GM10266 (cell line): ENCODE data around the gene KCNT2.

Experiments used
- DNase-seq: peaks from one replicate; pipeline ENCODE4 v3.0.0; 2012; ENCODE audit errors: extremely low spot score
- CTCF ChIP-seq: IDR thresholded peaks from 2 replicates; pipeline ENCODE4 v1.5.1; 2012; ENCODE audit warnings: mild to moderate bottlenecking, low read depth; ENCODE audit not compliant: control insufficient read depth, insufficient read depth; ENCODE audit errors: missing control alignments

Gene KCNT2

GRCh38 chr1:196593955-196594354 is 14.3 kb downstream of the KCNT2 start:
- no peak for TF ChIP-seq CTCF
- no peak for DNase-seq

DNA sequence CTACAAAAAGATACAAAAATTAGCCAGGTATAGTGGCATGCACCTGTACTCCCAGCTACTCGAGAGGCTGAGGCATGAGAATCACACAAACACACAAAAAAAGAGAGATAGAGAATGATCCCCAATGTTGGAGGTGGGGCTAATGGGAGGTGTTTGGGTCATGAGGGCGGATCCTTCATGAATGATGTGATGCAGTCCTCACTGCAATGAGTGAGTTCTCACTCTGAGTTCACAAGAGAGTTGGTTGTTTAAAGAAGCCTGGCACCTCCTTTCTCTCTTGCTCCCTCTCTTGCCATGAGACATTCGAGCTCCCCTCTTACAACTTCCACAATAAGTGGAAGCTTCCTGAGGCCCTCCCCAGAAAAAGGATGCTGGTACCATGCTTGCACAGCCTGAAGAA is 17.3 kb downstream of the KCNT2 start:
- no peak for DNase-seq
- TF ChIP-seq CTCF = no peak

DNA sequence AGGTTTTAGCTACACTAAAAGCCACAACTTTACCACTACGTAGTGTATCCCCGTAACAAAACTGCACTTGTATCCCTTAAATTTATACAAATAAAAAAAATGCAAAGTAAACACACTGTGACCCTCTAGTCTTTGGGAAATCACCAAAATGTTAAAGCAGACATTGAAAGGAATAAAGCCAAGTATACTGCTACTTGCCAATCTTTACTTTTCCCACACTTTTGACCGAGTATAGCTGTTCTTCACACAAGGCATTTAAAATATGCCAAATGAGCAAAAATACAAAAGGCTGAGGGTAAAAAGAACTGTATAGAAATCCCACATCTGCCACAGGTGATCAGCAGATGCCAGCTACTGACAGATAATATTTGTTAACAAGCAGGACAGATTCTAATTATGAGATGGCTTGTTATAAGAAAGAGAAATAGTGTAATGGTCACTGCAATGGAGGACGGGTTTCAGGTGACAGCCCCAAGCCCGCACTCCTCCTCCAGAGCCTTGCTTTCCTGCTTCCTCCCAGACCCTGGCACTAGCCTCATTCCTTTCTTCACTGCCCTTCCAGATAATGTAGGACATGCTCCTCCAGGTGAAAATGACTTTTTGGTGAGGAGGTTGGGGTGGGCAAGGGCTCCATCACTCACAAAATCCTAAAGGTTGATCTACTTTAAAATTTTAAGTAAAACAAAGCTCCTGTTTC is 18.1 kb downstream of the KCNT2 start:
- TF ChIP-seq CTCF = no peak
- no peak for DNase-seq

DNA sequence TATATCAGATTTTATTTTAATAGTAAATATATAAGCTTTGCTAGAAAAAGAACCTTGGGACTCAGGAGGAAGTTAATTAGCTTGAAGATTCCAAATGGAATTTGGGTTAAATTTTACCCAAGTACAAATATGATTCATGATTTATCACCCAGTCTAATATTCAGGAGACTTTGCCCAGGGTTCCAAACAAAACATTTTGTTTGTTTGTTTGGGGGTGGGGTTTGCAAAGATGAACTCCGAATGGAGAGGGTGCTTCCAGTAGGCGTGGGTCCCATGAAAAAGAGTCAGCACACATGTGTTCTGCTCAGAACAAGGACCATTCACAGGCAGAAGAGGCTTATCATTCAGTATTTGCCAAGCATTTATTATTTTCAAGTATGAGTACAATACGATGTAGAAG is 23.5 kb downstream of the KCNT2 start:
- no peak for DNase-seq
- no peak for TF ChIP-seq CTCF

GRCh38 chr1:196577386-196577785 is 30.9 kb downstream of the KCNT2 start:
- DNase-seq = no peak
- TF ChIP-seq CTCF = no peak

DNA sequence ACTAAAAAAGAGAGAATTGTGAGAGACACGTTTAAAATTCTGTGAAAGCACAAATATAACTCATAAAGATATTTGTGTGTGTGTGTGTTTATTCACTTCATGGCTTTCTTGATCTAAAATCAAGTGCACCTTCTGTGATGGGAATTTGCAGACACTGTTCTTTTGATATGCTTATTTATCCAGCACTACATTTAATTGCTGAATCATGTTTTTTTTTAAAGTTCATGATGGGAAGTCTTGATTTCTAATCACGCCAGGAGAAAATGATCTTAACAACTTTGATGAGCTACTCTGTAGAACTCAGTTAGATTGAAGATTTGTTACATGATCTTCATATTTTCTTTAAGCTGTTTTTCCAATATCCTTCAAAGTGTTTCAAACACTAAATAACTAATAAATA is 35.0 kb downstream of the KCNT2 start:
- DNase-seq = no peak

GRCh38 chr1:196567238-196567637 is 41.0 kb downstream of the KCNT2 start:
- no peak for TF ChIP-seq CTCF
- DNase-seq = no peak

More for the DNA sequence above, 35.0 kb downstream of the KCNT2 start:
- no peak for TF ChIP-seq CTCF
